OCI-LY7 (cell line): ENCODE data around the gene PIAS4. TPM values are rescaled to one million over a fixed set of nuclear protein-coding genes. Genes with fewer than 3 reads are reported as not detected.
"Not testable (repeated sequence)": the region's sequence is repeated elsewhere in the genome, so short reads cannot be mapped to it uniquely, and the experiment has no call there.

Experiments used
- BruUV-seq: library from RNA; stranded (reverse); fragments of 400-500 nt; replicated peaks from 2 replicates; lab custom pipeline; 2021; lab: Mats Ljungman, UMichigan
- CTCF ChIA-PET: fragments of 300-600 bp; sonication (Branson Sonifier 250); formaldehyde crosslinking; loops from one replicate; lab custom pipeline; 2022; ENCODE audit warnings: antibody characterized with exemption; ENCODE audit not compliant: unreplicated experiment; lab: Charles Lee
- POLR2A ChIA-PET: fragments of 300-600 bp; sonication (Branson Sonifier 250); formaldehyde crosslinking; loops from one replicate; lab custom pipeline; 2022; ENCODE audit warnings: antibody characterized with exemption; lab: Charles Lee
- DNase-seq: peaks from one replicate; pipeline ENCODE4 v3.0.0-alpha.2; 2015; ENCODE audit warnings: low spot score
- H2AFZ ChIP-seq: fragments of 200-600 bp; sonication (generic), shearing (Covaris generic); 2 replicates; pipeline ENCODE4 v1.6.1; 2014; ENCODE audit warnings: mild to moderate bottlenecking, antibody characterized with exemption, low read length, moderate library complexity
- H3K27ac ChIP-seq: fragments of 200-600 bp; sonication (generic); 2 replicates; pipeline ENCODE4 v1.5.1; 2014; ENCODE audit warnings: mixed run types, low read depth, mild to moderate bottlenecking, moderate library complexity, low read length, inconsistent platforms; ENCODE audit not compliant: poor library complexity, severe bottlenecking
- H3K36me3 ChIP-seq: fragments of 200-600 bp; sonication (generic); 2 replicates; pipeline ENCODE4 v1.6.1; 2014; ENCODE audit warnings: mild to moderate bottlenecking, antibody characterized with exemption, low read length, moderate library complexity, mixed read lengths; ENCODE audit not compliant: insufficient read depth
- H3K4me1 ChIP-seq: fragments of 200-600 bp; sonication (generic); 2 replicates; pipeline ENCODE4 v1.5.1; 2014; ENCODE audit warnings: mild to moderate bottlenecking, low read length; ENCODE audit not compliant: insufficient read depth, poor library complexity, severe bottlenecking
- H3K4me2 ChIP-seq: fragments of 200-600 bp; sonication (generic); 2 replicates; pipeline ENCODE4 v1.6.1; 2014; ENCODE audit warnings: mild to moderate bottlenecking, low read length
- H3K4me3 ChIP-seq: fragments of 200-600 bp; sonication (generic); 2 replicates; pipeline ENCODE4 v1.5.1; 2014; ENCODE audit warnings: mild to moderate bottlenecking, low read depth, low read length; ENCODE audit not compliant: poor library complexity, severe bottlenecking
- H3K79me2 ChIP-seq: fragments of 200-600 bp; sonication (generic); 2 replicates; pipeline ENCODE4 v1.6.1; 2016; ENCODE audit warnings: low read depth, mild to moderate bottlenecking, low read length, moderate library complexity, mixed read lengths; ENCODE audit not compliant: insufficient read depth
- H3K9me2 ChIP-seq: fragments of 200-600 bp; sonication (generic); 2 replicates; pipeline ENCODE4 v1.6.1; 2016; ENCODE audit warnings: mild to moderate bottlenecking, low read length, mixed read lengths; ENCODE audit not compliant: insufficient read depth
- H3K9me3 ChIP-seq: fragments of 200-600 bp; sonication (generic); 2 replicates; pipeline ENCODE4 v1.6.1; 2014; ENCODE audit warnings: mild to moderate bottlenecking, mixed run types, low read length, mixed read lengths
- H4K20me1 ChIP-seq: fragments of 200-600 bp; sonication (generic); 2 replicates; pipeline ENCODE4 v1.6.1; 2014; ENCODE audit warnings: mild to moderate bottlenecking, antibody characterized with exemption, low read length, moderate library complexity, mixed read lengths; ENCODE audit not compliant: insufficient read depth
- CTCF ChIP-seq: fragments of 200-600 bp; sonication (generic); conservative IDR thresholded peaks from 2 replicates; pipeline ENCODE4 v1.5.1; 2014; ENCODE audit warnings: mild to moderate bottlenecking, antibody characterized with exemption, low read length, moderate library complexity, mixed read lengths
- EZH2phosphoT487 ChIP-seq: fragments of 200-600 bp; sonication (generic); IDR thresholded peaks from 2 replicates; pipeline ENCODE4 v1.6.1; 2018; ENCODE audit warnings: low read depth, borderline replicate concordance, mild to moderate bottlenecking, mixed run types, antibody characterized with exemption, low read length, moderate library complexity, mixed read lengths
- intact Hi-C: fragments of 100-400 bp; cut with micrococcal nuclease; formaldehyde crosslinking; loops from one replicate; pipeline ENCODE4 v1.10.0; 2022; ENCODE audit not compliant: unreplicated experiment
- total RNA-seq, 2 experiments: library from RNA; depleted of rRNA in 1 of 2; stranded (reverse); fragments of >200 nt in 1 of 2; shearing (Covaris generic) in 1 of 2; gene quantifications; 2 replicates each; pipeline ENCODE4 v1.2.3, GENCODE V29; 2014 to 2022

PIAS4 gene
- total RNA-seq, 2 experiments from 2014 or later: 25.3 to 35.0 TPM

DNA sequence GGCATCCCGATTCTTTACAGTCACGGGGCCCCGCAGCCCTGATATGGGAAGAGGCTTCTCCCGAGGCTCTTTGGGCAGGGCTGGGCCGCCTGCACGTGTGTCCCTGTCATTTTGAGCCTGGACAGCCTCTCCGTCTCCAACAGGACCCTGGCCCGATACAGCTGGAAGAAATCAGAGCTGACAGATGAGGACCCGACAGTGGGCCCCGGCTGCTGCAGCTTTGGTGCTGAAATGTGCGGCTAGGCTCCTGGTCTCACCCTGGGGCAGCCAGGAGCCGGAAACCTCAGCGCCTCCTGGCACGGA lies 3.2 kb downstream of the PIAS4 start:
- Histone ChIP-seq H2AFZ (no peak overlapping the region), H3K4me2 (no peak overlapping the region), H3K9me2 (no peaks in the 10 kb centered on the region), H3K36me3 (peaks cover 31% of the 10 kb centered on the region), H3K27ac (no peak overlapping the region), H3K9me3 (no peaks in the 10 kb centered on the region), H3K4me1 (peaks cover 14% of the 10 kb centered on the region), H4K20me1 (peaks cover 8% of the 10 kb centered on the region), H3K79me2 (peaks cover 26% of the 10 kb centered on the region; the same call in 1 of the 2 replicates), H3K4me3 (no peak overlapping the region)
- POLR2A ChIA-PET: no interaction called here
- DNase-seq: no peak
- BruUV-seq: no TSS peak
- CTCF ChIA-PET: no interaction called here
- TF ChIP-seq EZH2phosphoT487 (no peak), CTCF (no peak)
- intact Hi-C loops: no loop called here

- POLR2A ChIA-PET, H3K27ac ChIP-seq, H3K4me2 ChIP-seq, H3K9me2 ChIP-seq, intact Hi-C loops, BruUV-seq, DNase-seq, H2AFZ ChIP-seq, H4K20me1 ChIP-seq, CTCF ChIA-PET, H3K4me3 ChIP-seq, H3K9me3 ChIP-seq: not testable (repeated sequence)
- H3K36me3 ChIP-seq: peaks cover 36% of the 10 kb centered on the region
- peaks cover 13% of the 10 kb centered on the region for H3K4me1 ChIP-seq
- H3K79me2 ChIP-seq: peaks cover 24% of the 10 kb centered on the region; the same call in 1 of the 2 replicates
Observed at GRCh38 chr19:4011430-4011829, 3.9 kb downstream of the PIAS4 start.

GRCh38 chr19:4012092-4012974 lies 4.8 kb downstream of the PIAS4 start:
- ChIA-PET CTCF (no interaction called here), POLR2A (no interaction called here)
- no peaks in the 10 kb centered on the region for H3K9me2 ChIP-seq
- peaks cover 40% of the 10 kb centered on the region for H3K36me3 ChIP-seq
- H3K4me3 ChIP-seq: no peak overlapping the region
- TF ChIP-seq EZH2phosphoT487 (no peak), CTCF (no peak)
- no peak overlapping the region for H3K27ac ChIP-seq
- H3K4me1 ChIP-seq: peaks cover 11% of the 10 kb centered on the region
- H3K4me2 ChIP-seq: no peak overlapping the region
- intact Hi-C loops: no loop called here
- DNase-seq: no peak
- H3K79me2 ChIP-seq: peaks cover 21% of the 10 kb centered on the region; the same call in 1 of the 2 replicates
- peaks cover 8% of the 10 kb centered on the region for H4K20me1 ChIP-seq
- no peaks in the 10 kb centered on the region for H3K9me3 ChIP-seq
- H2AFZ ChIP-seq: no peak overlapping the region
- no TSS peak for BruUV-seq
